MM.1S (cell line): ENCODE measurements around the gene TAB2.

Source experiments
- CTCF ChIP-seq: fragments of 300-600 bp; sonication (generic); IDR thresholded peaks from 2 replicates; pipeline ENCODE4 v1.5.1; 2016; ENCODE audit warnings: antibody characterized with exemption, low read length, mixed read lengths
- EZH2 ChIP-seq: fragments of 300-600 bp; sonication (generic); optimal IDR thresholded peaks from 2 replicates; pipeline ENCODE3; 2017; ENCODE audit warnings: low read depth, mild to moderate bottlenecking, antibody characterized with exemption, low read length, mixed read lengths
- EZH2phosphoT487 ChIP-seq: fragments of 300-600 bp; sonication (generic); IDR thresholded peaks from 2 replicates; pipeline ENCODE4 v1.6.1; 2018; ENCODE audit warnings: antibody characterized with exemption, low read length

DNA sequence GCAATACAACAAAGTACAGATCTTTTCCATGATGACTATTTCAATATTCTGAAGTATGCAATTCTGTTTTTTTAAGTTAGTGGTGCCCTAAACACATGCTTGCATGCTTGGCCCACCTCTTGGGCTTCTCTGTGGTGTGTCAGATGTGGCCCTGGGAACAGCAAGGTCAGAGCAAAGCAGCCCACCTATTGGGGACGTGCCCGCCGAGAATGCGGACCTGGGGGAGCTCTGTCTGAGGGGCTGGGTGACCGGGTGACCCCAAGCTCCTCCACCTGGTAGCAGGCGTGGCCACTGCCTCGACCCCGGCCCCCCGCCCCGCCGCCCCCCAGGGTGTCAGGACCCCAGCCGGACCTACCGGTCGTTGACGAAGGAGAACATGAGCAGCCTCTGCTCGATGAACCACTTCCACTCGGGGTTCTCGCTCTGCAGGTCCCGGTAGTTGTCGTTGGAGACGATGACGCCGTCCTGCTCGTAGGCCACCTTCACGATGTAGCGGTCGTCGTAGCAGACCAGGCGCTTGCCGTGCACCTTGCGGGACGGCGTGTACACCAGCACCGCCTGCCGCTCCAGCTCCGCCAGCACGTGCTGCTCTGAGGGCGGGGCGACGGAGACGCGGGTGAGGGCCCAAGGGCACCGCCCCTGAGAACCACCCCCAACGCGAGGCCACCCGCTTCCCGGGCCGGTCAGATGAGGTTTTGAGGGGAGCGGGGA, 139.0 kb downstream of the TAB2 start:
- TF ChIP-seq CTCF: no peak
- TF ChIP-seq EZH2: no peak
- no peak for TF ChIP-seq EZH2phosphoT487
